ENCODE data around the gene CAMTA1. TPM values are rescaled to one million over a fixed set of nuclear protein-coding genes. Genes with fewer than 3 reads are reported as not detected.

CAMTA1 gene
- total and polyA plus RNA-seq, 2 experiments from 2014 or later, result 213 to 341 TPM

DNA sequence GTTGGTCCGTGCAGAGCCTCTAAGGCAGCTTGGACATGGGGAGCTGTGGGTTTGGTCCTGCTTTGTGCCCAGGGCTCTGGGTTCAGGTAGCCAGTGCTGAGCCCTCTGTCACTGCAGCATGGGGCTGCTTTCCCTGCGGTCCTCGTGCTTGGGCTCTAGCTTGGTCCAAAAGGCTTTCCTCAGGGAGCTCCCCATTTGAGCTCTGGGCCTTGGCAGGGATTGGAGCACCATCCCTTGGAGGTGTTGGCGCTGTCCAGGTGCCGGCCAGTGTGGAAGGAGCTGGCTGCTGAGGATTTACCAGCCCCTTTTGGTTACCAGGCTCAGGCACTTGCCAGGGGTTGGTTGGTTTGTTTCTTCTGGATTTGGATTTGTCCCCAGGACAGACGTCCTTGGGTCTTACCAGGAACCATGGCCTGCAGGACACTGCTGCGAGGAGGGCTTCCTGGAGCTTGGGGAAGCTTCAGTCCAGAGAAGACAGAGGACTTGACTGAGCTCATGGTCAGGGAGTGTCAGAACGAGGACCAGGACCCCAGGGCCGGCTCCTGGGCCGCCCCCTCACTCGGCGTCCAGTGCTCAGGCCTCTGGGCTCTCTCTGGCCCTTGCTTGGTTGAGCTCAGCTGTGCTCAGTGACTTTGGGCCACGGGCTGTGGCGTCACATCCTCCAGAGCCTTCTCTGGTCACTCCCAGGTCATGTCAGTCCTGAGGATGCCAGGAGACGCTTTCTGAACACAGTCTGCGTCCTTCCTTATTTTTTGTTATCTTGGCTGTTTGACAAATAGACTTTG lies 224.7 kb downstream of the CAMTA1 start:
- DNase-seq (ENCODE audit: low read depth in 1 of 2, low spot score in 1 of 2), result no peak
- H3K4me3 ChIP-seq, result no peak overlapping the region
- TF ChIP-seq, protein P1, sequence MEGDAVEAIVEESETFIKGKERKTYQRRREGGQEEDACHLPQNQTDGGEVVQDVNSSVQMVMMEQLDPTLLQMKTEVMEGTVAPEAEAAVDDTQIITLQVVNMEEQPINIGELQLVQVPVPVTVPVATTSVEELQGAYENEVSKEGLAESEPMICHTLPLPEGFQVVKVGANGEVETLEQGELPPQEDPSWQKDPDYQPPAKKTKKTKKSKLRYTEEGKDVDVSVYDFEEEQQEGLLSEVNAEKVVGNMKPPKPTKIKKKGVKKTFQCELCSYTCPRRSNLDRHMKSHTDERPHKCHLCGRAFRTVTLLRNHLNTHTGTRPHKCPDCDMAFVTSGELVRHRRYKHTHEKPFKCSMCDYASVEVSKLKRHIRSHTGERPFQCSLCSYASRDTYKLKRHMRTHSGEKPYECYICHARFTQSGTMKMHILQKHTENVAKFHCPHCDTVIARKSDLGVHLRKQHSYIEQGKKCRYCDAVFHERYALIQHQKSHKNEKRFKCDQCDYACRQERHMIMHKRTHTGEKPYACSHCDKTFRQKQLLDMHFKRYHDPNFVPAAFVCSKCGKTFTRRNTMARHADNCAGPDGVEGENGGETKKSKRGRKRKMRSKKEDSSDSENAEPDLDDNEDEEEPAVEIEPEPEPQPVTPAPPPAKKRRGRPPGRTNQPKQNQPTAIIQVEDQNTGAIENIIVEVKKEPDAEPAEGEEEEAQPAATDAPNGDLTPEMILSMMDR (IDR thresholded peaks at IDR 0.05; ENCODE audit: low read depth, low read length), result no peak
- no peaks in the 10 kb centered on the region for H3K36me3 ChIP-seq
- peaks cover 16% of the 10 kb centered on the region for H3K4me1 ChIP-seq (ENCODE audit: low read depth)
- H3K9me3 ChIP-seq (ENCODE audit: low read depth), result no peaks in the 10 kb centered on the region
- H3K27me3 ChIP-seq, result peaks cover 2% of the 10 kb centered on the region
- no peak overlapping the region for H3K27ac ChIP-seq

GRCh38 chr1:7010534-7011200 lies 225.4 kb downstream of the CAMTA1 start:
- Histone ChIP-seq H3K27me3 (no peaks in the 10 kb centered on the region), H3K4me1 (ENCODE audit: low read depth) (peaks cover 16% of the 10 kb centered on the region), H3K36me3 (no peaks in the 10 kb centered on the region), H3K9me3 (ENCODE audit: low read depth) (no peaks in the 10 kb centered on the region), H3K27ac (no peak overlapping the region), H3K4me3 (no peak overlapping the region)
- DNase-seq (ENCODE audit: low read depth in 1 of 2, low spot score in 1 of 2), result no peak
- TF ChIP-seq, protein P1 (IDR thresholded peaks at IDR 0.05; ENCODE audit: low read depth, low read length), result no peak

- H3K4me1 ChIP-seq (ENCODE audit: low read depth), result peaks cover 16% of the 10 kb centered on the region
- H3K36me3 ChIP-seq, result no peaks in the 10 kb centered on the region
- TF ChIP-seq, protein P1 (IDR thresholded peaks at IDR 0.05; ENCODE audit: low read depth, low read length), result no peak
- no peaks in the 10 kb centered on the region for H3K27me3 ChIP-seq
- DNase-seq (ENCODE audit: low read depth in 1 of 2, low spot score in 1 of 2), result no peak
- H3K4me3 ChIP-seq, result no peak overlapping the region
- no peak overlapping the region for H3K27ac ChIP-seq
- H3K9me3 ChIP-seq (ENCODE audit: low read depth), result no peaks in the 10 kb centered on the region
Observed at GRCh38 chr1:7011826-7012225, 226.6 kb downstream of the CAMTA1 start.

- no peak overlapping the region for H3K27ac ChIP-seq
- H3K36me3 ChIP-seq, result no peaks in the 10 kb centered on the region
- H3K4me3 ChIP-seq, result no peak overlapping the region
- H3K27me3 ChIP-seq, result no peaks in the 10 kb centered on the region
- H3K4me1 ChIP-seq (ENCODE audit: low read depth), result peaks cover 16% of the 10 kb centered on the region
- no peak for DNase-seq (ENCODE audit: low read depth in 1 of 2, low spot score in 1 of 2)
- TF ChIP-seq, protein P1 (IDR thresholded peaks at IDR 0.05; ENCODE audit: low read depth, low read length), result no peak
- no peaks in the 10 kb centered on the region for H3K9me3 ChIP-seq (ENCODE audit: low read depth)
Observed at GRCh38 chr1:7012461-7012924, 227.2 kb downstream of the CAMTA1 start.

DNA sequence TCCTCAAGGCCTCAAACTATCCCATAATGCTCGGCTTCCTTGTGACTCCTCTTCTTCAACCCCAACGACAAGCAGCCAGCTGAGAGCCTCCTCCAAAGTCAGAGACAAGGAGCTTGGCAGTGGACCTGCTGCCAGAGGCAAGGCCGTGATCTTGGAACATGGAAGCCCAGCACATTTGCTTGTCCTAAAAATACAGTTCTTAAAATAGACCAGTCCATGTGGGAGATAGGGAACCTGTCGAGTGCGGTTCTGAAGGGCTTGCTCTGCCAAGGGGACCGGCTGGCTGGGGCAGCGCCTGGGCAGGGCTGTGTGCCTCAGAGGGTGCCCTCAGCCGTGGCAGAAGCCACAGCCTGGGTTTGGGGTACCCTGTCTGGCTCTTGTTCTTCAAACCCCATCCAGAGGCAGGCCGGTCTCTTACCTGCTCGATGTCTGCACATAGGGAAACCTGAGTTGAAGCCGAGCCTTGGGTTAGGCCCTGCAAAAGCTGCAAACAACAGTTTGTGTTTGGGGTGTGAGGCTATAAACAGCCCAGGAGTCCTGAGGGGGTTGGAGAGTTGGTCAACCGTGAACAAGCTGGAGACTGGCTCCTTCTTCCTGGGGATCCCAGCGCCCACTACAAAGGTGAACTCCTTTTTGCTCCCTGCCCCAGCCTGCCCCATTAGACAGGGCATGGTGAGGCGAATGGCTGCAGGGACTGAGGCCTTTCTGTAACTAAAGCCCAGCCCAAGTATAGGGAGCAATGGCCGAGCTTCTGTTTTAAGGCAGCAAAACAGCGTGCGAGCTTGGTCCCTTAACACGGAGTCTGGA lies 228.8 kb downstream of the CAMTA1 start:
- H3K4me3 ChIP-seq, result no peak overlapping the region
- H3K27ac ChIP-seq, result peak overlapping the region; percentile 77
- TF ChIP-seq, protein P1 (IDR thresholded peaks at IDR 0.05; ENCODE audit: low read depth, low read length), result no peak
- H3K4me1 ChIP-seq (ENCODE audit: low read depth), result peaks cover 16% of the 10 kb centered on the region
- H3K27me3 ChIP-seq, result no peaks in the 10 kb centered on the region
- no peaks in the 10 kb centered on the region for H3K9me3 ChIP-seq (ENCODE audit: low read depth)
- H3K36me3 ChIP-seq, result no peaks in the 10 kb centered on the region
- peak in 1 of 2 donors; percentile 55 for DNase-seq (ENCODE audit: low read depth in 1 of 2, low spot score in 1 of 2)

Data from cardiac muscle cell (in vitro differentiated cells and primary cell).